DMS114 treated with DMSO at 0.1 percent for 48 hours (cell line): ENCODE data around the gene RBMS3.

Source experiments
- DNase-seq: peaks from one replicate; lab custom pipeline; 2025; ENCODE audit not compliant: unreplicated experiment; lab: John Stamatoyannopoulos, UW

RBMS3 gene

GRCh38 chr3:29919571-29919970 is 638.7 kb downstream of the RBMS3 start:
- no peak for DNase-seq

- no peak for DNase-seq
These were observed 642.3 kb downstream of the RBMS3 start for GRCh38 chr3:29922992-29923746.

- DNase-seq: no peak
These were observed 644.1 kb downstream of the RBMS3 start for GRCh38 chr3:29924783-29925561.

- DNase-seq: no peak
These were observed 645.5 kb downstream of the RBMS3 start for GRCh38 chr3:29926378-29926777.

- DNase-seq: no peak
These were observed 651.9 kb downstream of the RBMS3 start for GRCh38 chr3:29932696-29933325.

- DNase-seq: no peak
These were observed 653.1 kb downstream of the RBMS3 start for GRCh38 chr3:29933802-29934490.

GRCh38 chr3:29934751-29935150 is 653.9 kb downstream of the RBMS3 start:
- DNase-seq: no peak

GRCh38 chr3:29936054-29936453 is 655.2 kb downstream of the RBMS3 start:
- DNase-seq: no peak

GRCh38 chr3:29936766-29937165 is 655.9 kb downstream of the RBMS3 start:
- DNase-seq: no peak

- DNase-seq: no peak
These were observed 656.3 kb downstream of the RBMS3 start for GRCh38 chr3:29937185-29937584.

- DNase-seq: no peak
These were observed 660.0 kb downstream of the RBMS3 start for GRCh38 chr3:29940759-29941323.

GRCh38 chr3:29942297-29942696 is 661.4 kb downstream of the RBMS3 start:
- no peak for DNase-seq

GRCh38 chr3:29949131-29949530 is 668.3 kb downstream of the RBMS3 start:
- DNase-seq: no peak

- no peak for DNase-seq
These were observed 669.2 kb downstream of the RBMS3 start for GRCh38 chr3:29949940-29950616.

- no peak for DNase-seq
These were observed 671.6 kb downstream of the RBMS3 start for GRCh38 chr3:29952431-29952830.

- no peak for DNase-seq
These were observed 674.5 kb downstream of the RBMS3 start for GRCh38 chr3:29955413-29955812.

GRCh38 chr3:29958816-29959215 is 677.9 kb downstream of the RBMS3 start:
- DNase-seq: no peak

GRCh38 chr3:29971895-29972294 is 691.0 kb downstream of the RBMS3 start:
- no peak for DNase-seq

GRCh38 chr3:29972320-29972993 is 691.6 kb downstream of the RBMS3 start:
- DNase-seq: no peak

- DNase-seq: no peak
These were observed 692.9 kb downstream of the RBMS3 start for GRCh38 chr3:29973763-29974162.
